ENCODE data around the gene LAMA1.

Gene LAMA1

DNA sequence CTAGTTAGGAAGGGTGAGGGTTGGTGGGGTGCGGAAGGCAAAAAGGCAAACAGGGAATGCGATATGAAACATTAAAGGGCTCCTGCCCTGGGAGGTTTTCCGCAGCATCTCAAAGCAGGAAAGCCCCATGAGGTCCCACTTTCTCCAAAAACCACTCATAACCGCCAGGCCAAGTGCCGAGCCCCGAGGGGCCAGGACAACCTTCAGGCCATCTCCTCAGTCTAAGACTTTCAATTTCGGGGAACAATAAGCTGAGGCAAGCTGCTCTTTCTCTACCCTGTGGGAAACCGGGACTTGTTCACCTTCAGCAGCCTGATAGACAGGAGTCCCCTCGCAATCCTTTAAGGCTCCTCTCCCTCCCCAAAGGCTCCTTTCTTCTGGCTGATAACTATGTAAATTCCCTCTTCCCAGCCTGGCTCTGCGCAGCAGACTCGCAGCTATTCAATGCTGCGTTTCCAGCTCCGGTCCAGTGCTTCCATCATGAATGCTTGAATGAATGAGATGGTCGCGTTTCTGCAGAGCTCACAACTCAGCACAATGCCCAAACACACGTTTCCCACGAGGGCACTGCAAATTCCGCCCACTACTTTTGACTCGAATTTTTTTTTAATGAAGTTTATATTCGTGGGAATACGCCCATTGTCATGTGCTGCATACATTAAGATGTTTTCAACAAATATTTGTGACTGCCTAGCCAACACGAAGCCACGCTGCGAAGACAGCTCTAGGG, 1.4 kb downstream of the LAMA1 start:
- FAIRE-seq (no peak), DNase-seq (ENCODE audit: insufficient read length, low spot score) (no peak)
- TF ChIP-seq POU2F2 (IDR thresholded peaks at IDR 0.05; ENCODE audit: low read depth, low read length) (no peak), SPI1 (IDR thresholded peaks at IDR 0.05; ENCODE audit: low read depth, low read length) (no peak), POLR2AphosphoS5 (IDR thresholded peaks at IDR 0.05; ENCODE audit: low read depth, low read length) (no peak), TAF1 (IDR thresholded peaks at IDR 0.05; ENCODE audit: low read depth, low read length) (no peak)

- DNase-seq (ENCODE audit: insufficient read length, low spot score) (no peak), FAIRE-seq (no peak)
- TF ChIP-seq POLR2A (IDR thresholded peaks at IDR 0.05; ENCODE audit: low read depth, low read length) (no peak), SPI1 (IDR thresholded peaks at IDR 0.05; ENCODE audit: low read depth, low read length) (no peak), TAF1 (IDR thresholded peaks at IDR 0.05; ENCODE audit: low read depth, low read length) (no peak), POLR2AphosphoS5 (IDR thresholded peaks at IDR 0.05; ENCODE audit: low read depth, low read length) (no peak), POU2F2 (IDR thresholded peaks at IDR 0.05; ENCODE audit: low read depth, low read length) (no peak), PAX5 (IDR thresholded peaks at IDR 0.05; ENCODE audit: insufficient read depth, low read length, severe bottlenecking) (no peak)
These were observed 4.7 kb downstream of the LAMA1 start for GRCh38 chr18:7112936-7113335.

GRCh38 chr18:7111134-7111533, 6.5 kb downstream of the LAMA1 start:
- DNase-seq (ENCODE audit: insufficient read length, low spot score) (no peak), FAIRE-seq (no peak)
- TF ChIP-seq POU2F2 (IDR thresholded peaks at IDR 0.05; ENCODE audit: low read depth, low read length): no peak
- TF ChIP-seq POLR2AphosphoS5 (IDR thresholded peaks at IDR 0.05; ENCODE audit: low read depth, low read length): no peak
- TF ChIP-seq PAX5 (IDR thresholded peaks at IDR 0.05; ENCODE audit: insufficient read depth, low read length, severe bottlenecking): no peak
- TF ChIP-seq TAF1 (IDR thresholded peaks at IDR 0.05; ENCODE audit: low read depth, low read length): no peak
- TF ChIP-seq SPI1 (IDR thresholded peaks at IDR 0.05; ENCODE audit: low read depth, low read length): no peak
- TF ChIP-seq POLR2A (IDR thresholded peaks at IDR 0.05; ENCODE audit: low read depth, low read length): no peak

DNA sequence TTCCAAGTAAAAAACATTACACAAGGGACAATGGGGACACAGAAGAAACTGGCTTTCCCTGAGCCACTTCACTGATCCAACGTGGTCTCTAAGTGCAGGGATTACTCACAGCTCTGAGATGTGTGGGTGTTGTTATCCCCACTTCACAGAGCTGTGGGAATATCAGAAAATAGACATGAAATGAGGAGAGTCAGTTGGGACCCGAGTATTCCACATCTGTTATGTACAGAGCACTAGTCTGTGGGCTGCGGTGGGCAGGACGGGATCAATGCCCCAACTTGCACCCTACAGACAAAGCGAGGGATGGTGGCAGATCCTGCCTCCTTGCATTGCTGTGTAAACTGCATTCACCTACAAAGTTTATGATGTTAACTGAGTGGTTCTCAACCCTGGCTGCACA, 11.7 kb downstream of the LAMA1 start:
- no peak for TF ChIP-seq POLR2AphosphoS5 (IDR thresholded peaks at IDR 0.05; ENCODE audit: low read depth, low read length)
- no peak for TF ChIP-seq POU2F2 (IDR thresholded peaks at IDR 0.05; ENCODE audit: low read depth, low read length)
- TF ChIP-seq POLR2A (IDR thresholded peaks at IDR 0.05; ENCODE audit: low read depth, low read length): no peak
- no peak for TF ChIP-seq TAF1 (IDR thresholded peaks at IDR 0.05; ENCODE audit: low read depth, low read length)
- TF ChIP-seq SPI1 (IDR thresholded peaks at IDR 0.05; ENCODE audit: low read depth, low read length): no peak
- no peak for TF ChIP-seq PAX5 (IDR thresholded peaks at IDR 0.05; ENCODE audit: insufficient read depth, low read length, severe bottlenecking)
- no peak for DNase-seq (ENCODE audit: insufficient read length, low spot score)
- no peak for FAIRE-seq

GRCh38 chr18:7105268-7105667, 12.3 kb downstream of the LAMA1 start:
- TF ChIP-seq POLR2AphosphoS5 (IDR thresholded peaks at IDR 0.05; ENCODE audit: low read depth, low read length) (no peak), POU2F2 (IDR thresholded peaks at IDR 0.05; ENCODE audit: low read depth, low read length) (no peak), PAX5 (IDR thresholded peaks at IDR 0.05; ENCODE audit: insufficient read depth, low read length, severe bottlenecking) (no peak), TAF1 (IDR thresholded peaks at IDR 0.05; ENCODE audit: low read depth, low read length) (no peak), POLR2A (IDR thresholded peaks at IDR 0.05; ENCODE audit: low read depth, low read length) (no peak), SPI1 (IDR thresholded peaks at IDR 0.05; ENCODE audit: low read depth, low read length) (no peak)
- FAIRE-seq (no peak), DNase-seq (ENCODE audit: insufficient read length, low spot score) (no peak)

DNA sequence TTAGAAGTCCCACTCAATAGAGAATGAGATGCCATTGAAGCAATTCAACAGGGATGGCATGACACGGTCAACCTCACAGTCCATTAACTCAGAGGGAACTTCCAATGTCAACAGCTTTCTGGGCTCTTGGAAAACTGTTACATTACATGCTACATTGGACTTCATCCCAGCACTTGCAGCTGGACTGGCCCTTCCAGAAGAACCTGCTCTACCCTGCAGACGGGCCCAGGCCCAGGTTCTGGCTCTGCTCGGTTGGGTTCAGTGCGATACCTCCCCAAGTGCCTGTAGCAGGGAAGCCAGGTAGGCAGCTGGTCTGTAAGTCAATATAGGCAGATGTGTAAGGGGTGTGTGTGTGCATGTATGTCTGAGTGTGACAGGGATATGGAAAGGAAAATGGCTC, 12.9 kb downstream of the LAMA1 start:
- DNase-seq (ENCODE audit: insufficient read length, low spot score): no peak
- FAIRE-seq: no peak
- TF ChIP-seq POU2F2 (IDR thresholded peaks at IDR 0.05; ENCODE audit: low read depth, low read length): no peak
- no peak for TF ChIP-seq PAX5 (IDR thresholded peaks at IDR 0.05; ENCODE audit: insufficient read depth, low read length, severe bottlenecking)
- no peak for TF ChIP-seq POLR2AphosphoS5 (IDR thresholded peaks at IDR 0.05; ENCODE audit: low read depth, low read length)
- TF ChIP-seq SPI1 (IDR thresholded peaks at IDR 0.05; ENCODE audit: low read depth, low read length): no peak
- TF ChIP-seq POLR2A (IDR thresholded peaks at IDR 0.05; ENCODE audit: low read depth, low read length): no peak
- no peak for TF ChIP-seq TAF1 (IDR thresholded peaks at IDR 0.05; ENCODE audit: low read depth, low read length)

DNA sequence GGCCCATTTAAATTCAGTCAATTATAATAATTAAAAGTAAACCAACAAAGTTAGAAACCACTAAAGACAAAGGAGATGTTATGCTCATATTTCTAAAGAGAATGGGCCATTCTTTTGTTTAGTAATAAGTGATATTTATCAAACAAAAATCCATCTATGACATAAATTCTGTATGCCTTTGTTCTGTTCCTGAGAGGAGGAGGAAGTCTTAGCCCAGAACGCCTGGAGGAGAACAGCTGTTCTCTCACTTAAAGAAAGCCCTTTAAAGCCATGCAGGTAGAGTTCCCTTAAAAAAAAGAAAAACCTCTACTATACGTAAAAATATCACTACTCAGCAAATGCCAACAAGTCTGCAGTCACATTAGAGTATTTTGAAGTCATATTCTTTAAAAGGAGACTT, 15.5 kb downstream of the LAMA1 start:
- DNase-seq (ENCODE audit: insufficient read length, low spot score) (no peak), FAIRE-seq (no peak)
- TF ChIP-seq POLR2A (IDR thresholded peaks at IDR 0.05; ENCODE audit: low read depth, low read length) (no peak), TAF1 (IDR thresholded peaks at IDR 0.05; ENCODE audit: low read depth, low read length) (no peak), POLR2AphosphoS5 (IDR thresholded peaks at IDR 0.05; ENCODE audit: low read depth, low read length) (no peak), POU2F2 (IDR thresholded peaks at IDR 0.05; ENCODE audit: low read depth, low read length) (no peak), SPI1 (IDR thresholded peaks at IDR 0.05; ENCODE audit: low read depth, low read length) (no peak), PAX5 (IDR thresholded peaks at IDR 0.05; ENCODE audit: insufficient read depth, low read length, severe bottlenecking) (no peak)

GRCh38 chr18:7096838-7097237, 20.8 kb downstream of the LAMA1 start:
- no peak for TF ChIP-seq PAX5 (IDR thresholded peaks at IDR 0.05; ENCODE audit: insufficient read depth, low read length, severe bottlenecking)
- TF ChIP-seq POLR2AphosphoS5 (IDR thresholded peaks at IDR 0.05; ENCODE audit: low read depth, low read length): no peak
- TF ChIP-seq POLR2A (IDR thresholded peaks at IDR 0.05; ENCODE audit: low read depth, low read length): no peak
- no peak for TF ChIP-seq POU2F2 (IDR thresholded peaks at IDR 0.05; ENCODE audit: low read depth, low read length)
- no peak for TF ChIP-seq SPI1 (IDR thresholded peaks at IDR 0.05; ENCODE audit: low read depth, low read length)
- no peak for TF ChIP-seq TAF1 (IDR thresholded peaks at IDR 0.05; ENCODE audit: low read depth, low read length)
- DNase-seq (ENCODE audit: insufficient read length, low spot score) (no peak), FAIRE-seq (no peak)

- no peak for FAIRE-seq
- DNase-seq (ENCODE audit: insufficient read length, low spot score): no peak
- no peak for TF ChIP-seq POU2F2 (IDR thresholded peaks at IDR 0.05; ENCODE audit: low read depth, low read length)
- TF ChIP-seq TAF1 (IDR thresholded peaks at IDR 0.05; ENCODE audit: low read depth, low read length): no peak
- TF ChIP-seq PAX5 (IDR thresholded peaks at IDR 0.05; ENCODE audit: insufficient read depth, low read length, severe bottlenecking): no peak
- no peak for TF ChIP-seq SPI1 (IDR thresholded peaks at IDR 0.05; ENCODE audit: low read depth, low read length)
- TF ChIP-seq POLR2AphosphoS5 (IDR thresholded peaks at IDR 0.05; ENCODE audit: low read depth, low read length): no peak
- TF ChIP-seq POLR2A (IDR thresholded peaks at IDR 0.05; ENCODE audit: low read depth, low read length): no peak
These were observed 23.2 kb downstream of the LAMA1 start for GRCh38 chr18:7094427-7094826.

Measured in GM12891 (cell line).